ENCODE measurements around the gene TMEM9.
A peak's percentile ranks its signal among the peaks of the same experiment; 100 is the strongest.

TMEM9 gene

GRCh38 chr1:201113451-201114244 is 40.6 kb downstream of the TMEM9 start:
- no peak overlapping the region for H3K27ac ChIP-seq (ENCODE audit: low read length)
- no peaks in the 10 kb centered on the region for H3K9me3 ChIP-seq (ENCODE audit: control insufficient read depth in 2 of 2, low read length in 2 of 2)
- no peaks in the 10 kb centered on the region for H3K36me3 ChIP-seq (ENCODE audit: control insufficient read depth in 2 of 2, insufficient read depth in 2 of 2, low read length in 2 of 2)
- H3K4me1 ChIP-seq (ENCODE audit: control insufficient read depth, insufficient read depth, low read length), result peaks cover 8% of the 10 kb centered on the region
- H3K27me3 ChIP-seq (ENCODE audit: control insufficient read depth in 1 of 2, insufficient read depth in 2 of 2, low read length in 2 of 2), result peaks cover 0 to 3% of the 10 kb centered on the region in 2 donors
- peak overlapping the region; percentile 79 to 83 for H3K4me3 ChIP-seq (ENCODE audit: low read length in 2 of 2)
- peak overlapping the region in 1 of 2 donors; percentile 59 for H3K9ac ChIP-seq (ENCODE audit: low read length in 2 of 2)

GRCh38 chr1:201112926-201113325 is 41.3 kb downstream of the TMEM9 start:
- H3K36me3 ChIP-seq (ENCODE audit: control insufficient read depth in 2 of 2, insufficient read depth in 2 of 2, low read length in 2 of 2), result no peaks in the 10 kb centered on the region
- H3K27ac ChIP-seq (ENCODE audit: low read length), result no peak overlapping the region
- peaks cover 8% of the 10 kb centered on the region for H3K4me1 ChIP-seq (ENCODE audit: control insufficient read depth, insufficient read depth, low read length)
- peaks cover 0 to 3% of the 10 kb centered on the region in 2 donors for H3K27me3 ChIP-seq (ENCODE audit: control insufficient read depth in 1 of 2, insufficient read depth in 2 of 2, low read length in 2 of 2)
- H3K9ac ChIP-seq (ENCODE audit: low read length in 2 of 2), result no peak overlapping the region
- no peak overlapping the region for H3K4me3 ChIP-seq (ENCODE audit: low read length in 2 of 2)
- no peaks in the 10 kb centered on the region for H3K9me3 ChIP-seq (ENCODE audit: control insufficient read depth in 2 of 2, low read length in 2 of 2)

- no peak within 1 kb of the TSS for H3K4me3 ChIP-seq (ENCODE audit: low read length in 2 of 2)
- H3K9ac ChIP-seq (ENCODE audit: low read length in 2 of 2), result no peak within 1 kb of the TSS
- H3K36me3 ChIP-seq (ENCODE audit: control insufficient read depth in 2 of 2, insufficient read depth in 2 of 2, low read length in 2 of 2), result no peaks in the 10 kb centered on the region
- peaks cover 8% of the 10 kb centered on the region for H3K4me1 ChIP-seq (ENCODE audit: control insufficient read depth, insufficient read depth, low read length)
- H3K27me3 ChIP-seq (ENCODE audit: control insufficient read depth in 1 of 2, insufficient read depth in 2 of 2, low read length in 2 of 2), result peaks cover 0 to 3% of the 10 kb centered on the region in 2 donors
- H3K9me3 ChIP-seq (ENCODE audit: control insufficient read depth in 2 of 2, low read length in 2 of 2), result no peaks in the 10 kb centered on the region
- H3K27ac ChIP-seq (ENCODE audit: low read length), result no peak within 1 kb of the TSS
Observed at GRCh38 chr1:201112173-201112731, 42.0 kb downstream of the TMEM9 start, which contains the start of gene CACNA1S. Gene CACNA1S (minus strand): TSS chr1:201112426. CDS start chr1:201112339, 87 bp downstream.

- H3K4me3 ChIP-seq (ENCODE audit: low read length in 2 of 2), result no peak overlapping the region
- H3K9ac ChIP-seq (ENCODE audit: low read length in 2 of 2), result no peak overlapping the region
- no peak overlapping the region for H3K27ac ChIP-seq (ENCODE audit: low read length)
- H3K27me3 ChIP-seq (ENCODE audit: control insufficient read depth in 1 of 2, insufficient read depth in 2 of 2, low read length in 2 of 2), result peaks cover 0 to 3% of the 10 kb centered on the region in 2 donors
- peaks cover 8% of the 10 kb centered on the region for H3K4me1 ChIP-seq (ENCODE audit: control insufficient read depth, insufficient read depth, low read length)
- no peaks in the 10 kb centered on the region for H3K9me3 ChIP-seq (ENCODE audit: control insufficient read depth in 2 of 2, low read length in 2 of 2)
- no peaks in the 10 kb centered on the region for H3K36me3 ChIP-seq (ENCODE audit: control insufficient read depth in 2 of 2, insufficient read depth in 2 of 2, low read length in 2 of 2)
Observed at GRCh38 chr1:201111672-201112071, 42.6 kb downstream of the TMEM9 start.

- Histone ChIP-seq H3K9me3 (ENCODE audit: control insufficient read depth in 2 of 2, low read length in 2 of 2) (no peaks in the 10 kb centered on the region), H3K9ac (ENCODE audit: low read length in 2 of 2) (no peak overlapping the region), H3K27me3 (ENCODE audit: control insufficient read depth in 1 of 2, insufficient read depth in 2 of 2, low read length in 2 of 2) (peaks cover 0 to 3% of the 10 kb centered on the region in 2 donors), H3K4me1 (ENCODE audit: control insufficient read depth, insufficient read depth, low read length) (peaks cover 8% of the 10 kb centered on the region), H3K27ac (ENCODE audit: low read length) (no peak overlapping the region), H3K36me3 (ENCODE audit: control insufficient read depth in 2 of 2, insufficient read depth in 2 of 2, low read length in 2 of 2) (no peaks in the 10 kb centered on the region), H3K4me3 (ENCODE audit: low read length in 2 of 2) (no peak overlapping the region)
Observed at GRCh38 chr1:201111156-201111555, 43.1 kb downstream of the TMEM9 start.

GRCh38 chr1:201110616-201111015 is 43.7 kb downstream of the TMEM9 start:
- Histone ChIP-seq H3K4me1 (ENCODE audit: control insufficient read depth, insufficient read depth, low read length) (peaks cover 8% of the 10 kb centered on the region), H3K9me3 (ENCODE audit: control insufficient read depth in 2 of 2, low read length in 2 of 2) (no peaks in the 10 kb centered on the region), H3K27me3 (ENCODE audit: control insufficient read depth in 1 of 2, insufficient read depth in 2 of 2, low read length in 2 of 2) (peaks cover 0 to 3% of the 10 kb centered on the region in 2 donors), H3K4me3 (ENCODE audit: low read length in 2 of 2) (no peak overlapping the region), H3K9ac (ENCODE audit: low read length in 2 of 2) (no peak overlapping the region), H3K36me3 (ENCODE audit: control insufficient read depth in 2 of 2, insufficient read depth in 2 of 2, low read length in 2 of 2) (no peaks in the 10 kb centered on the region), H3K27ac (ENCODE audit: low read length) (no peak overlapping the region)

GRCh38 chr1:201110138-201110537 is 44.1 kb downstream of the TMEM9 start:
- H3K4me1 ChIP-seq (ENCODE audit: control insufficient read depth, insufficient read depth, low read length), result peaks cover 8% of the 10 kb centered on the region
- no peak overlapping the region for H3K27ac ChIP-seq (ENCODE audit: low read length)
- H3K9me3 ChIP-seq (ENCODE audit: control insufficient read depth in 2 of 2, low read length in 2 of 2), result no peaks in the 10 kb centered on the region
- no peaks in the 10 kb centered on the region for H3K36me3 ChIP-seq (ENCODE audit: control insufficient read depth in 2 of 2, insufficient read depth in 2 of 2, low read length in 2 of 2)
- peaks cover 0 to 3% of the 10 kb centered on the region in 2 donors for H3K27me3 ChIP-seq (ENCODE audit: control insufficient read depth in 1 of 2, insufficient read depth in 2 of 2, low read length in 2 of 2)
- no peak overlapping the region for H3K9ac ChIP-seq (ENCODE audit: low read length in 2 of 2)
- H3K4me3 ChIP-seq (ENCODE audit: low read length in 2 of 2), result no peak overlapping the region

- Histone ChIP-seq H3K4me3 (ENCODE audit: low read length in 2 of 2) (no peak overlapping the region), H3K36me3 (ENCODE audit: control insufficient read depth in 2 of 2, insufficient read depth in 2 of 2, low read length in 2 of 2) (no peaks in the 10 kb centered on the region), H3K27me3 (ENCODE audit: control insufficient read depth in 1 of 2, insufficient read depth in 2 of 2, low read length in 2 of 2) (peaks cover 0 to 3% of the 10 kb centered on the region in 2 donors), H3K27ac (ENCODE audit: low read length) (no peak overlapping the region), H3K4me1 (ENCODE audit: control insufficient read depth, insufficient read depth, low read length) (peaks cover 5% of the 10 kb centered on the region), H3K9ac (ENCODE audit: low read length in 2 of 2) (no peak overlapping the region), H3K9me3 (ENCODE audit: control insufficient read depth in 2 of 2, low read length in 2 of 2) (no peaks in the 10 kb centered on the region)
Observed at GRCh38 chr1:201109651-201110050, 44.6 kb downstream of the TMEM9 start.

GRCh38 chr1:201108614-201109013 is 45.7 kb downstream of the TMEM9 start:
- H3K4me1 ChIP-seq (ENCODE audit: control insufficient read depth, insufficient read depth, low read length), result peaks cover 4% of the 10 kb centered on the region
- H3K27me3 ChIP-seq (ENCODE audit: control insufficient read depth in 1 of 2, insufficient read depth in 2 of 2, low read length in 2 of 2), result peaks cover 0 to 3% of the 10 kb centered on the region in 2 donors
- H3K4me3 ChIP-seq (ENCODE audit: low read length in 2 of 2), result no peak overlapping the region
- H3K36me3 ChIP-seq (ENCODE audit: control insufficient read depth in 2 of 2, insufficient read depth in 2 of 2, low read length in 2 of 2), result no peaks in the 10 kb centered on the region
- H3K9ac ChIP-seq (ENCODE audit: low read length in 2 of 2), result no peak overlapping the region
- no peaks in the 10 kb centered on the region for H3K9me3 ChIP-seq (ENCODE audit: control insufficient read depth in 2 of 2, low read length in 2 of 2)
- no peak overlapping the region for H3K27ac ChIP-seq (ENCODE audit: low read length)

GRCh38 chr1:201105688-201106087 is 48.6 kb downstream of the TMEM9 start:
- no peaks in the 10 kb centered on the region for H3K27me3 ChIP-seq (ENCODE audit: control insufficient read depth in 1 of 2, insufficient read depth in 2 of 2, low read length in 2 of 2)
- H3K36me3 ChIP-seq (ENCODE audit: control insufficient read depth in 2 of 2, insufficient read depth in 2 of 2, low read length in 2 of 2), result no peaks in the 10 kb centered on the region
- peaks cover 4% of the 10 kb centered on the region for H3K4me1 ChIP-seq (ENCODE audit: control insufficient read depth, insufficient read depth, low read length)
- no peak overlapping the region for H3K4me3 ChIP-seq (ENCODE audit: low read length in 2 of 2)
- H3K9ac ChIP-seq (ENCODE audit: low read length in 2 of 2), result no peak overlapping the region
- H3K27ac ChIP-seq (ENCODE audit: low read length), result no peak overlapping the region
- no peaks in the 10 kb centered on the region for H3K9me3 ChIP-seq (ENCODE audit: control insufficient read depth in 2 of 2, low read length in 2 of 2)

GRCh38 chr1:201104141-201104540 is 50.1 kb downstream of the TMEM9 start:
- no peak overlapping the region for H3K27ac ChIP-seq (ENCODE audit: low read length)
- H3K4me3 ChIP-seq (ENCODE audit: low read length in 2 of 2), result no peak overlapping the region
- H3K36me3 ChIP-seq (ENCODE audit: control insufficient read depth in 2 of 2, insufficient read depth in 2 of 2, low read length in 2 of 2), result no peaks in the 10 kb centered on the region
- no peak overlapping the region for H3K9ac ChIP-seq (ENCODE audit: low read length in 2 of 2)
- no peaks in the 10 kb centered on the region for H3K9me3 ChIP-seq (ENCODE audit: control insufficient read depth in 2 of 2, low read length in 2 of 2)
- H3K27me3 ChIP-seq (ENCODE audit: control insufficient read depth in 1 of 2, insufficient read depth in 2 of 2, low read length in 2 of 2), result no peaks in the 10 kb centered on the region
- H3K4me1 ChIP-seq (ENCODE audit: control insufficient read depth, insufficient read depth, low read length), result peaks cover 4% of the 10 kb centered on the region
